Measurements from ENCODE around the gene PCAT7. TPM values are rescaled to one million over a fixed set of nuclear protein-coding genes. Genes with fewer than 3 reads are reported as not detected.

Gene PCAT7
- total and polyA plus RNA-seq, 10 of the 15 experiments (the other 5 are each of a cell fraction or from before 2014, with no cell fraction given): 0.04 TPM; not detected in 9

DNA sequence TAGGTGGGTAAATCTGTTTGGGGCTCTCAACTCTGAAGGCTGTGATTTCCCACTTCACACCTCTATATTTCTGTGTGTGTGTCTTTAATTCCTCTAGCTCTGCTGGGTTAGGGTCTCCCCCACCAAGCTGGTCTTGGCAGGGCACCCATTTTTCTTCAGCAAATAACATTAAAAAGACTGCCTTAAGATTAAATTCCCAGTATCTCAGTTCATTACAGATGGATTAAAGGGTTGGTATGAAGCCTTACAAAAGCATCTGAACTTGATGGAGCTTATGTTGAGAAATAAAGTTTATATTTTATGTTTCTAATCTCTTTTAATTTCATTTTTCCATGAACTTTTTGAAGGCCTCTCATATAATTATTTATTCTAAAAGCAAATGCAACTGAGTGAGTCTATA lies 11.7 kb downstream of the PCAT7 start:
- ChIA-PET SMC1A (ENCODE audit: uncharacterized antibody, unreplicated experiment) (no interaction called here), RAD21 (ENCODE audit: unreplicated experiment) (no interaction called here), CTCF (no interaction called here), POLR2A (no interaction called here)
- Histone ChIP-seq H3K27ac (ENCODE audit: control insufficient read depth, insufficient read depth) (no peak overlapping the region), H3K36me3 (ENCODE audit: control insufficient read depth in 2 of 2, insufficient read depth in 2 of 2, low read length in 1 of 2) (no peaks in the 10 kb centered on the region), H3K79me2 (ENCODE audit: control insufficient read depth, insufficient read depth, low read length) (no peaks in the 10 kb centered on the region), H3K4me2 (ENCODE audit: control insufficient read depth, insufficient read depth) (no peak overlapping the region), H3K27me3 (replicated peaks in 1 of 2; ENCODE audit: control insufficient read depth in 2 of 2, insufficient read depth in 2 of 2, low read length in 1 of 2) (peaks cover 0 to 4% of the 10 kb centered on the region in 2 experiments; a peak in 2 of 4 replicates), H2AFZ (ENCODE audit: control insufficient read depth, low read depth, low read length) (no peak overlapping the region), H4K20me1 (ENCODE audit: control insufficient read depth, insufficient read depth) (no peaks in the 10 kb centered on the region), H3K9me3 (replicated peaks; ENCODE audit: control insufficient read depth, insufficient read depth, low read length) (no peaks in the 10 kb centered on the region), H3K4me3 (no peak overlapping the region), H3K9ac (ENCODE audit: control insufficient read depth, insufficient read depth, low read length) (no peak overlapping the region), H3K4me1 (ENCODE audit: control insufficient read depth, insufficient read depth, low read length) (no peaks in the 10 kb centered on the region)
- TF ChIP-seq CHD4 (IDR thresholded peaks at IDR 0.05) (no peak), EED (IDR thresholded peaks at IDR 0.05; ENCODE audit: low read depth) (no peak), ATF2 (IDR thresholded peaks at IDR 0.05; ENCODE audit: low read length) (no peak), ZBTB40 (IDR thresholded peaks at IDR 0.05; ENCODE audit: borderline replicate concordance) (no peak), SP1 (IDR thresholded peaks at IDR 0.05; ENCODE audit: low read depth, low read length) (no peak)
- in situ Hi-C loops (cut with MboI): no loop called here
- BruUV-seq (replicated peaks): no TSS peak
- no peak for ATAC-seq
- intact Hi-C loops (cut with micrococcal nuclease; ENCODE audit: unreplicated experiment): no loop called here
- no peak for DNase-seq (ENCODE audit: low read depth, low spot score)
- FAIRE-seq: no peak

All from GM12878 (cell line).